HG02981 (cell line): ENCODE results near the gene SPACA9.
A peak's percentile ranks its signal among the peaks of the same experiment; 100 is the strongest.

Source experiments
- ATAC-seq: cut with Tn5 transposase; IDR thresholded peaks from one replicate; pipeline ENCODE4 v1.9.1; 2021; ENCODE audit warnings: mild to moderate bottlenecking, moderate library complexity; ENCODE audit not compliant: unreplicated experiment

The SPACA9 gene

DNA sequence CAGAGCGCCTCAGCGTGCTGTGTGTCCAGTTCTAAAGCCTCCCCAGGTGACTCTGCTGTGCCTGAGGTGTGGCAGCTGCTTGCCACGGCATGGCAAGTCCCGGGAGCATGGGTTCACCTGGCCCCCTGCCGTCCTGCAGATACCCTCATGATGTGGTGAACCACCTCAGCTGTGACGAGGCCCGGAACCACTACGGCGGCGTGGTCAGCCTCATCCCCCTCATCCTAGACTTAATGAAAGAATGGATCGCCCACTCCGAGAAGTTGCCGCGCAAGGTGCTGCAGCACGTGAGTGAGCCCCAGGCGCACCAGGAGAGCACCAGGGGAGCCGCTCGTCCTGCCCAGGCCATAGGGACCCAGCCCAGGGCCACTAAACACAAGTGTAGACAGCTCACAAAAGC lies 9.5 kb downstream of the SPACA9 start:
- ATAC-seq = no peak

DNA sequence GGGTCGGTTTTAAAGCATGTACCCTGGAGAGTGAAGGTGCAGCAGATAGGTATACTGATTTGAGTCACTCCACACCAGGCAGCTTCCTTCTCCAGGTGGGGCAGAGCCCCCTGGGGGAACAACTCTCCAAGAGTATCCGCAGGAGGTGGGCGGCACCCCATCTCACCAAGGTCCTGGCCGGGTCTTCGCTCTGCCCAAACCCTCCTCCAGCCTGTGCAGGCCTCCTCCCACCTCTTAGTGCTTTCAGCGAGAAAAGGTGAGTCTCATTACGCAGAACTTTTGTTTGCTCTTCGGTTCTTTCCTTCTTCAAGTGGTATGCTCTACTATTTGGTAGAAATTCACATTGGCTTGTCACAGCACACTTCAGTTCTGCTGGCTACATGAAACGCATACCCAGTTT lies 13.7 kb downstream of the SPACA9 start:
- ATAC-seq = no peak

DNA sequence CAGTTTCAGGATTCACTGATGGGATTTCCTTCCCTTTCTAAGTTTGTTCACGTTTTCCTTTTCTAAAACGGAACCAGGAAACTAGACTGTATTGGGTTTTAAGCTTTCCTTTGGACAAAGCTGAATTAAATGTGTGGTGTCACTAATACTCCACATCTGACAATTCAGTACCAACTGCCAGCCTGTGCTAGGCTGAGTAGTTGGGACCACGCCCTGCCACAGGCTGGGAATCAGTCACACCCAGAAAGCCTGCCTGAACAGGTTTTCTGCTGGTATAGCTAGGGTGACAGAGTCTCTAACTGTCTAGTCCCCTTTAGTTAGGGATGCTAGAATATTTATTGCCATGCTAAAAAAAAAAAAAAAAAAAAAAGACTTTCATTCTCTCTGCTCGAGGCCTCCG lies 15.6 kb downstream of the SPACA9 start:
- no peak for ATAC-seq

DNA sequence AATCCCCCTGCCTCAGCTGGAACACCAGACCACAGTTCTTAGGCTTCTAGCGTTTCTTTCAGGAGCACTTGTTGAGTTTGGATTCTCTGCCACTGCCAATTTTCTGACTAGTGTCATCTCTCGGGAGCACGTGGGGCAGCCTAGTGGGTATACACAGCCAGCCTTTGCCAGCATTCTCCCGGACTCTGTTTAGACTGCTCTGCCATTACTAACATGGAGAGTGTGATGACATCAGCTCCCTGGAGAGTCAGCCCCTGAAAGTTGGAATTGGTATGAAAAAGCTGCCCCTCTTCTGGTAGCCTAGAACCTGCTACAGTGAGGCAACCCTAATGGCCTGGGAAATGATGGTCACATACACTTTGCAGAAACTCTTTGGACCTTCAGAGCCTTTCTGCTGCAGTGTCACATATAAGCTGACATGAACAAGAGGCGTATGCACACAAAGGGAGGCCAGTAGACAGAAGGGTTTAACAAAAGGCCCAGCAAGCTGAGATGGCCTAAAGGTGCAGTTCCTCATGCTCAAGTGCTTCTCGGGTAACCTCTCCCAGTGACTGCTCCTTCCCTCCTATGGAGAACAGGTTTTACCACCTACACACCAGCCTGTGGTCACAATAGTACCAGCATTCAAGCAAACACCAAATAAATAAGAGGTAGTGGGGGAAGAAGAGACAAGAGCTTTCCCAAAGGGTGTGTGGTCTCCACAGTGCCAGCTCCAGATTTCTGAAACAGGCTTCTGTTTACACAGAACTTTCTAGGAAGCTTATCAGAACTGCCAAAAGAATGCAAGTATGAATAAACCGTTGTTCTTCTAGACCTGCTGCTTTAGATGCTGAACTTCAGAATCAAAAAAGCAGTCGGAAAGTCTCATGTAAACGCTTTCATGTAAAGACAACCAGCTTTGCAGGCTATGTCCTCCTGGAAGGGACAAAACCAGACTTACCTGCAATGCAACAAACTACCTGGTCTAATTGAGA lies 16.5 kb downstream of the SPACA9 start:
- ATAC-seq = no peak

DNA sequence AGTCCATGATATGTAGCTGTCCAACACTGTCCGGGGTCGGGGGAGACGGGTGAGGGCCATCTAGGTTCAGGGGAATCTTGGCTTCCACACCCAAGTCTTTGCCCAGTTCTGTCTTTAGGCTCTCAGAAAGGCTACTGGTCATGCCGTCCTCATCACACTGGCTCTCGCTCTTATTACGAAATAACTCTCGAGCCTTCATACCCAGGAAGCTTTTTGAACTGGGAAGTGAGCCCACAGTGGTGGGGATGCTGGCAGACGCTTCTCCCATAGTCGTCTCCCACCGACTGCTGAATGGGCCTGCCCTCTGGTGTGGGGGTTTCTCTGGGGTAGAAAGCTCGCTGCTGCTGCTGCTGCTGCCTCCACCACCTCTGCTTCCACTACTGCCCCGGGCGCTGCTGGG lies 17.6 kb downstream of the SPACA9 start:
- no peak for ATAC-seq

DNA sequence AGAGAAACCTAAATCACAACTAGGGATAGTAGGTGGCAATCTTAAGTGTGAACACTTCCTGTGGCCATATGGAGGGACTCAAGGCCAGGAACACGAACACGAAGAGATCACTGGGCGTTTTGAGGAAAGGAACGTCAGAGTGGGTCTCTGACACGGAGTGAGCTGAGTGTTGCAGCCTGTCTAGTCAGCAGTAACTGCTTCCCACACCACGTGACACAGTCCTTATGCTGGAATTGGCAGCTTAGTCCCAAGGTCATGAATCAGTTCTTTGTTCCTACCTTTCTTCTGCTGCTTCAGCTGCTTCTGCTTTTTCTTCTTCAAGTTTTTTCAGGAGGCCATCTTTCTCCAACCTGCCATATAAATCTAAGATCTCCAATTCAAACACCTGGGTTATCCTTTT lies 18.2 kb downstream of the SPACA9 start:
- no peak for ATAC-seq

DNA sequence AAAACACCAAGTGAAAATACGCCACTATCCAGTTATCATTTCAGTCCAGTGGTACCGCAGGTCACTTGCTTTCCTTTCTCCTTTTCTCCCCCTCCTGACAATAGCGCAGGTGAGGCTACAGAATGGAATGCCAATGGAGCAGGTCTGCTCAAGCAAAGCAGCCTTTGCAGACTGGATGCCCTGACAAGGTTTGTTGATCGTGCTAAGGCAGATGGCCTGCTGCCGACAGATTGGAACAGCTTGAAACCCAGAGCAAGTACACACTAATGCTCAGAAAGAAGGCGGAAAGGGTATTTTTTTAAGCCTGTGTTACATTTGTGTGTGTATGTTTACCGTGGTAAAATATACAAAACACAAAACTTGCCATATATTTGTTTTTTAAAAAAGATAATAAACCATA lies 19.4 kb downstream of the SPACA9 start:
- ATAC-seq = no peak

DNA sequence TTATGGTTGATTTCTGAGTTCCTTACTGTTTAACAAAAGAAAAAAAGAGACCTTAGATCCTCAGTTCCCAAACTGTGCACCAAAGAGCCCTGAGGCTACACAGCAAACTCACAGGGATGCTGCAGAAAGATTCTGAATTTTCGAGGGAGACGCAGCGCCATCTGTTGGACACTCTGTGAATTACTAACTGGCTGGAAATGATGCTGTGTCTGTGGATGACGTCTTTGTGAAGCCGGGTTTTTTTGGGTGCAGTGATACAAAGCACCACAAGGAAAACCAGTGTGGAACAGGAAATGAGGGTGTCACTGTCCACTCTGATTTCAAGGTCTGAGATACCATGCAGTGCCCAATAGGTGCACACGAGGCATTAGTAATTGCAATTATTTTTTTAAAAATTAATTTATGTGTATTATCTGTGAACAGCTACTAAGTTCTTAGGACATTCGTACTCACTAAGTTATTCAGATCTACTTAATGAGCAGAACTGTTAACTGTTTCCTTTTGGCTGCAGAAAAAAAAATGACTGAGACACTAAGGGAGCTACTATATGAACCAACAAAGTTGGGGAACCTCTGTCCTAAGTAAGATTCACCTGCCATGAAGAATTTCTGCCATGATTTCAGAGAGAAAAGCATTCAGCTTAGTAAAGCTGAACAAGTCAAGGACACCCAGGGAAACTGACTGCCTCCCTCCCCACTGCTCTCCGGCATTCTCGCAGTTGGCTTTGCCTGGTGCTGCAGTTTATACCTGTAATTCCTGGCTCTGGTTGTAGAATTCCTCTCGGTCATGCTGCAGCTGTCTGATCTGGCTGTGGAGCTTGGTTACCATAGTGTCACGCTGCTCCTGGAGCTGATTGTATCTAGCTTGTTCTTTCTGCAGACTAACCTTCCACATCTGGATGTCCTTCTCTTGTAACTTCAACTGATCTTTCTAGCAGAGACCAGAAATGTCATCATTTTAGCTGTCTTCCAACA lies 23.4 kb downstream of the SPACA9 start:
- peak; percentile 76 for ATAC-seq

DNA sequence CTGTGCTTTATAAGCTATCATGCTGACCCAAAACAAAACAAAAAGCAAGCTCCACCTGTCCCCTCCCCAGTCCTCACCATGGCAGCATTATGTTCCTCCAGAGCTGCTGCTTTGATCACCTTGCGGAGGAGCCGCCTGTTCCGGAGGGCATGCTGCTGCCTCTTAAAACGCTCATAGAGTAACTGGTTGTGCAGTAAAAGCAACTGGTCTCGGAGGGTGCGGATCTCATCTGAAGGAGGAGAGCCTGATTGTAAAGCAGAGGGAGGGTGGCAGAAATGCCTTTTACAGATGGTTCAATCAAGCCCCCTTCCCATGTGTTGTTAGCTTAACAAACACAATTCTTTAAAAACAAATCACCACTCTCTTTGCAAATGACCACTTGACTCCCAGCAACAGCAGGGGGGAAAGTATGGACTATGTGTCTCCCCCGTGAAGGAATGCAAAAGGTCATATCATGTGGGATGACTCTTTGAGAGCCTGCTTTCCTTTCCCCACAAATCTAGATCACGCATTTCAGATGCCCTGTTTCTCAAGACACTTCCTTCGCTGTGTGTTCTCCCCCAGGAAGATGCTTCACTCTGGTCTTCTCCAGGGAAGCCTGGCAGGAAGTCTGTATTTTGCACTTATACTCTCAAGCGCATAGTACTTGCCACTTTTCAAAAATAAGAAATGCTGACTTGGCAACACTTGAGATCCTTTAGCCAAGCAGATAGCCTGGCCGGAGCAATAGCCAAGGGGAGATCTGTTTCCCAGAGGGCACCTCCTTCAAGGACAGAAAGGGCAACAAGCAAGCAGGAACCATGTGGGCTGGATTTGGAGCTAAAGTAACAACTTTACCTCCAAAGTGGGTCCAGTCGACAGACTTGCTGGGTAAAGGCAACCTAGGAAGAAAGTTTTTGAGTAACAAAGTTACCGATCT lies 25.1 kb downstream of the SPACA9 start:
- ATAC-seq = no peak

DNA sequence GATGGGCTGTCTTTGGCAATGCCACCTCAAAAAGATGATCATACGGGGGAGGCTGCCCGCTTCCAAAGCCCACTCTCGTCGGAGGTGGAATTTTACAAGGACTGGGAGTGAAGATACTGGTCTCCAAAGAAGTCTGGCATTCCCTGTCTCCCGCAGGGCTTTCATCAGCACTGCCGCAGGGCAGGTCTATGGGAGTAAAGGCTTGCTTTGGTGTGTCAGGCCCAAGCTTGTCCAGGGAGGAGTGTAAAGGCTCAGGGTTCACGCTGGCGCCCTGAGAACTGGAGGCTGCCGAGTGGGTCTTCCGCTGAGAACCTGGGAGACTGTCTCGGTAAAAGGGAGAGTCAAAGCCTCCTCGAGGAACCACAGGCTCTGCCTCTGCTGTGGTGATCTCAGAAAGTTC lies 27.0 kb downstream of the SPACA9 start:
- ATAC-seq = no peak

DNA sequence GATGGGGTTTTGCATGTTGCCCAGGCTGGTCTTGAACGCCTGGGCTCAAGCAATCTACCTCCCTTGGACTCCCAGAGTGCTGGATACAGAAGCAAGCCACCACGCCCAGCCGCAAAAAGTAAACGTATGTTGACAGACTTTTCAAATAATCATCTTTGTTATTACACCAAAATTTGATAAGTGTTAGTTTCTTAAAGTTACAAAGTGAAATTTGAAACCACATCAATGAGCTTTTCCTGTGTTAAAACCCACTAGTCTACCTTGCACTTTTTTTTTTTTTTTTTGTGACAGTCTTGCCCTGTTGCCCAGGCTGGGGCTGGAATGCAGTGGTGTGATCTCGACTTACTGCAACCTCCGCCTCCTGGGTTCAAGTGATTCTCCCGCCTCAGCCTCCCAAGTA lies 29.9 kb downstream of the SPACA9 start:
- no peak for ATAC-seq

DNA sequence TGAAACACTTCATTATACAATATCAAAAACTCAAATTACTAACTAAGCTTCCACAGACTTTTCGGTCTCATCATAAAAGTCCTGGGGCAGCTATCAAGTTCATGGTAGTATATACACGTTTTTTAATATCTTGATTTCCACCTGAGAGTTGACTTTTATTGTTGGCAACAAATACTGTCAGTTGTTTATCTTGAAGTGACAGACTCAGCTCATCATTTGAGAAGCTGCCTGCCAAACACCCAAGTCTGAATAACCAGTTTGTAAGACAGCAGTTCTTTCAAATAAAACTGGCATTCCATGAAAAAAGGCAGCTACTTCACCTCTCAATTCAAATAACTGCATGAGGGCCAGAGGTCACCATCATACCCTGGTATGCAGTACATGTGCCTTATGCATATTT lies 30.6 kb downstream of the SPACA9 start:
- ATAC-seq = no peak

DNA sequence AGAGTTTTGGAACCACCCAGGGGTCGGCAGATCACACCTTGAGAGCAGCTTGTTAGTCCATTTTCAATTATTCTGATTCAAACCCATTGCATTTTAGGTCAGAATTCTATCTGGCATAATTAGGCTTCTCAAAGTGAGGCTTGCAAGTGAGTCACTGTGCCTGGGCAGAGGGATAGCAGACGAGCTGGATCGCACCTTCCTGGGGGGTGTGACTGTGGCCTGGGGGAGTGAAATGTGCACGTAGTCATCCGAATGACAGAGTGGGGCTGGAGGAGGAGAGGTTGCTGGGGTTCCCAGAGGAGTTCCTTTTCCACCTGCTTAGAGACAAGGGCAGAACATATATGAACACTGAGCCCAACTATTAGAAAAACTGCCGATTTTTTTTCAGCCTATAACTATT lies 31.7 kb downstream of the SPACA9 start:
- no peak for ATAC-seq

DNA sequence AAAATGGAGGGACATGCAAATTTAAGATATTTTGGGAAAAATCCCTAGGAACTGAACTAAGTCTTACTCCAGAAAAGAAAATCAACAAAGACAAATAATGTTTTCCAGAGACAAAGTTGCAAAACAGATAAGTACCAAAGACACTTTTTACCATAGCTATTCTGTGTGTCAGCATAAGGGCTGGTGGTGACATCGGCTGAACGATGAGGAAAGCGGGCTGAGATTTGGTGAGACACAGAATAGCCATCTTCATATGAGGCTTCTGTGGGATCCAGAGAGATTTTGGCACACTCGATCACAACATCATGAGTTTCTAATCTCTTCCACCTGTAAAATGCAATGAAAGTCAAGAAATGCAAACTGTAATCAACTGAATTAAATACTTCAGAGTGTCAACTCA lies 33.4 kb downstream of the SPACA9 start:
- ATAC-seq = no peak

DNA sequence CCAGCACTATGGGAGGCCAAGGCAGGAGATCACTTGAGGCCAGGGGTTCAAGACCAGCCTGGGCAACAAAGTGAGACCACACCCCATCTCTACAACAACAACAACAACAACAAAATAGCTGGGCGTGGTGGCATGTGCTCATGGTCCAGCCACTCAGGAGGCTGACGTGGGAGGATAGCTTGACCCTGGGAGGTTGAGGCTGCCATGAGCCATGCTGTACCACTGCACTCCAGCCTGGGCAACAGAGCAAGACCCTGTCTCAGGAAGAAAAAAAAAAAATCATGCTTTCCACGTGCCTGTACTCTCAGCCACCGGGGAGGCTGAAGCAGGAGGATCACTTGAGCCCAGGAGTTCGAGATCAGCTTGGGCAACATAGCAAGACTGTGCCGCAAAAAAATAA lies 36.2 kb downstream of the SPACA9 start:
- ATAC-seq = no peak

DNA sequence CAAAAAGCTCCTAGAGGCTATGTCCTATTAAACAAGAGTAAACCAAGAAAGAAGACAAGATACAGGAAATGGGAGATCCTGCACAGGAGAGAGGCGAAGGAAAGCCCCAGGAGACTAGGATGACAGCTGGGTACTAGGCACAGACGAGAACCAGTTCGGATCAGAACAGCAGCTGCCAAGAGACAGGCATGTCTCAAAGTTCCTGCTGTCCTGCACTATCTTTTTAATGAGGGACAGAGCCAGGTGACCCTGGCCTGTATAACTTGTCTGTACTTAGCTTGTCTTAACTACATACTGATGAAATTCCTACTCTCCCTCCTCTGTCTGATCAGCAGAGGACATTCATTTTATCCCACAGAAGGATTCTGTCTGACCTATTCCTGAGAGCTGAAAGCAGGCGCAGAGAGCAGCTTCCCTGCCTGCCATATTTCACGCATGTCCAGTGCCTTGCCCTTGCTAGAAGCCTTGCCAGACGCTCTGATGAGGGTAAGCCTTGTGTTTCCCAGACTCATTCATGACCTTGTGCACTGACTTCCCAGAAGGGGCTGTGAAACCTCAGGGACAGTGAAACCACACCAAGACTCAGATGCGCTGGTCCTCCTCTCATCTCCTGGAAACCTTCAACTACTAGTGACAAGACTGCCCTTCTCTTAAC lies 41.0 kb downstream of the SPACA9 start:
- ATAC-seq = no peak

DNA sequence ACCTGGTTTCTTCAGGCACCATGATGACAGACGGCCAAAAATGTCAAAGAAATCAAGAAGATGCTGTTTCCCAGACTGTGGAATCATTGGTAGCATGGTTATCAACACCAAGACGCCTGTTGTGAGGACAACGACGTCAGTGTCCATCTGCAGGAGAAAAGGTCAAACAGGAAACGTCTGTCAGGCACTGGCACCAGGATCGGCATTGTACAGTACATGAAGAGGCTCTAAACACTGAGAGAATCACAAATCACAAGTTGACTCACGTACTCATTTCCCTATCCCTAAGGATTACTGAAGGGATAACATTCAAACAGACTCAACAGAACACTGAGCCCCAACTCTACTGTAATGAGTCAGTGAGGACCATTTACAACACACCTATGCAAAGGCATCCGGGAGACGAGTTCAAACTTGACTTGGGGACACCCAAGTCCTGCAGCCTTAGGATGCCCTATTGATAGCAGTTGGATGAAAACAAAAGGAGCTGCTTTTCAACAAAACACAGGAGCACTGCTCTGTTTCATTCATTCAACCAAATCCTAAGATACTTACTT lies 44.7 kb downstream of the SPACA9 start:
- no peak for ATAC-seq

DNA sequence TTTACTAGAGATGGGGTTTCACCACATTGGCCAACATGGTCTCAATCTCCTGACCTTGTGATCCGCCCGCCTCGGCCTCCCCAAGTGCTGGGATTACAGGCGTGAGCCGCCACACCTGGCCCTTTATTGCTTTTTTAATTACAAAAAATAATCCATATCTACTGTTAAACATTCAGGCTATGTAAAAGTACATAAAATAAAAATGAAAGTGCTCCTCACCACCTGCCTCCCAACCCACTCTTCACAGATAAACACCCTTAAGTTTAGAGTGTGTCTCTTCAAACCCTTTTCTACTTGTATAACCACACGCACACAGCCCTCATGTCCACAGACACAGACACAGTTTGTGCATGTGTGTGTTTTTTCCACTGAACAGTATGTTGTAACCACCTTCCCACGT lies 49.0 kb downstream of the SPACA9 start:
- ATAC-seq = no peak

DNA sequence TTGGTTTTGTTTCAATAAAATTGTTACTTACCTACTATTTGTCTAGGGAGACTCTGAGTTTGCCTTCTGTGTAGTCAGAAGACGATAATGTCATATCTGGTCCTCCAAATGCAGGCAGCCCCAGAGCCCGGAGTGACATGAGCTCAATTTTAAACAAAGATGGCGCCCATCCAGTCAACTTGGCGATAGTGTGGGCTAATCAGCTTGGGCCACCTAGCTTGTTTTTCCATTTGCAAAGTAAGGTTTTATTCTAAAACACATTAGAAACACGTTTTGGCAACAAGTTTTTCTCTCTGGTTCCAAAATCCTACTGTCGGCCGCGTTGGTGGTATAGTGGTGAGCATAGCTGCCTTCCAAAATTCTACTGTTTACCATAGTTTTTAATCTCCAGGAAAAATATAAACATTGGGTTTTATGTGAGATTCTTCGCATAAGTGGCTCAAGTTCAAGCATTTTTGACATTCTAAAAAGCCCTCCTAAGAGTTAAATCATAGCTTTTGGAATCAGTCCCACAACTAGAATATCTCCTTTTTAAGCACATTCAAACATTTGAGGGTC lies 52.6 kb downstream of the SPACA9 start:
- no peak for ATAC-seq

DNA sequence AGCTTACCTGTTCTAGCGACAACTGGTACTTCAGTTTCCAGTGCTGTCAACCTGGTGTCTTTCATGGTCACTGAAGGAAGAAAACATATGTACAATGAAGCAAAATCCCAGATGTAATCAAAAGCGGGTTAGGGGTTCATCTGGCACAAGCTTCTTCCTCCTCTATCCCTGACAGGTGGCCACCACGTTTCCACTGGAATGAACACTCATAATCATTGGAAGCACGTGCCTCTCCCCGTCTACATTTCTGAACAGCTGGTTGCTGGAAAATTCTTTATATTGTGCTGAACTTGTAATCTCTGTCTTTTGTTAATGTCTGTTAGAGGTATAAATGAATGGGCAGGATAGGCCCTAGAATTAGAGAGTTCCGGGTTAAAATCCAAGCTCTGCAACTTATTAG lies 56.3 kb downstream of the SPACA9 start:
- ATAC-seq = no peak
